OCI-LY1 (cell line): ENCODE data around the gene E4F1.
A peak's percentile ranks its signal among the peaks of the same experiment; 100 is the strongest.

Experiments
- H2AFZ ChIP-seq: fragments of 200-600 bp; sonication (generic), shearing (Covaris generic); 2 replicates; pipeline ENCODE4 v1.6.0; 2014; ENCODE audit warnings: antibody characterized with exemption, mild to moderate bottlenecking, low read length
- H3F3A ChIP-seq: fragments of 200-600 bp; sonication (generic), shearing (Covaris generic); 2 replicates; pipeline ENCODE4 v1.6.0; 2014; ENCODE audit warnings: mild to moderate bottlenecking, antibody characterized with exemption, low read length, moderate library complexity; ENCODE audit not compliant: insufficient read depth
- H3K27ac ChIP-seq: fragments of 200-600 bp; sonication (generic); 2 replicates; pipeline ENCODE4 v1.5.1; 2014; ENCODE audit warnings: low read length, mixed run types, mild to moderate bottlenecking, low read depth; ENCODE audit not compliant: poor library complexity, severe bottlenecking
- H3K27me3 ChIP-seq: fragments of 200-600 bp; sonication (generic); 2 replicates; pipeline ENCODE4 v1.6.0; 2014; ENCODE audit warnings: antibody characterized with exemption, mild to moderate bottlenecking, low read length, moderate library complexity; ENCODE audit not compliant: insufficient read depth
- H3K36me3 ChIP-seq: fragments of 200-600 bp; sonication (generic); 2 replicates; pipeline ENCODE4 v1.6.1; 2014; ENCODE audit warnings: mild to moderate bottlenecking, antibody characterized with exemption, low read length, moderate library complexity, mixed read lengths; ENCODE audit not compliant: insufficient read depth
- H3K4me1 ChIP-seq: fragments of 200-600 bp; sonication (generic); 2 replicates; pipeline ENCODE4 v1.5.1; 2014; ENCODE audit warnings: mild to moderate bottlenecking, low read length, moderate library complexity; ENCODE audit not compliant: insufficient read depth, severe bottlenecking
- H3K4me2 ChIP-seq: fragments of 200-600 bp; sonication (generic), shearing (Covaris generic); 2 replicates; pipeline ENCODE4 v1.6.1; 2014; ENCODE audit warnings: low read length
- H3K4me3 ChIP-seq: fragments of 200-600 bp; sonication (generic); 2 replicates; pipeline ENCODE4 v1.5.1; 2014; ENCODE audit warnings: low read length, low read depth, mild to moderate bottlenecking, mixed read lengths; ENCODE audit not compliant: poor library complexity, severe bottlenecking
- H3K79me2 ChIP-seq: fragments of 200-600 bp; shearing (Covaris generic); 2 replicates; pipeline ENCODE4 v1.6.1; 2016; ENCODE audit warnings: mixed run types, low read length, mixed read lengths; ENCODE audit not compliant: insufficient read depth
- H3K9ac ChIP-seq: fragments of 200-600 bp; sonication (generic), shearing (Covaris generic); 2 replicates; pipeline ENCODE4 v1.6.1; 2014; ENCODE audit warnings: mild to moderate bottlenecking, low read length, mixed read lengths
- H3K9me2 ChIP-seq: fragments of 200-600 bp; sonication (generic), shearing (Covaris generic); 2 replicates; pipeline ENCODE4 v1.6.1; 2014; ENCODE audit warnings: low read depth, mild to moderate bottlenecking, low read length, mixed read lengths
- H3K9me3 ChIP-seq: fragments of 200-600 bp; shearing (Covaris generic); 2 replicates; pipeline ENCODE4 v1.6.1; 2014; ENCODE audit warnings: low read length, mixed read lengths
- H4K20me1 ChIP-seq: fragments of 200-600 bp; sonication (generic), shearing (Covaris generic); 2 replicates; pipeline ENCODE4 v1.6.0; 2016; ENCODE audit warnings: mild to moderate bottlenecking, low read length; ENCODE audit not compliant: insufficient read depth
- EZH2 ChIP-seq: fragments of 200-600 bp; sonication (generic), shearing (Covaris generic); IDR thresholded peaks from 2 replicates; pipeline ENCODE4 v1.8.0; 2017; ENCODE audit warnings: borderline replicate concordance, mixed run types, mild to moderate bottlenecking, antibody characterized with exemption, low read length, moderate library complexity, mixed read lengths
- TF ChIP-seq, protein P1 (sequence below): fragments of 200-600 bp; sonication (generic), shearing (Covaris generic); IDR thresholded peaks from 2 replicates; pipeline ENCODE4 v1.5.1; 2017; ENCODE audit warnings: mild to moderate bottlenecking, antibody characterized with exemption, low read length, moderate library complexity, mixed read lengths

Gene E4F1

DNA sequence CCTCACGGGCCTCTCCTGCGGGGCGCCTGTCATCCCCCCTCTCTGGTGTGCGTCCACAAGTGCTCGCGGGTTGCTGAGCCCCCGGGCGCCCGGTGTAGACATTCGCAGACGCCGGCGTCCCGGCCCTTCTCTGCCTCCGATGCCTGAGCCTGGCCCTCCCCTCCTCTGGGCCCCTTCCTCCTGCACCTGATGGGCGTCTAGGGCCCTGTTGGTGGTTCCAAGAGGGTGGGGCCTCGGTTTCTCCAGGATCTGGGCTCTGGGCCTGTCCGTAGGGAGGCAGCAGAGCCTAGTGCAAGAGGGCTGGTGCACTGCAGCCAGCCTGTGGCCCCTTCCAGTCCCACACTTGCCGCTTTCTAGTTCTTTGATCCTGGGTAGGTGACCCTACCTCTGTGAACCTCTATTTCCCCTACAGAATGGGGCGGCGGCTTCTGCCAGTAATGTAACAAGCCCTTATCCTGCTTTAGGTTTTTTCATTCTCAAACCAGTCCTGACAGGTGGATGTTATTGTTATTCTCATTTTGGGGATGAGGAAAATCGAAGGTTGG is 623 bp downstream of the E4F1 start:
- Histone ChIP-seq H3K9me3 (no peaks in the 10 kb centered on the region), H3K4me2 (peak overlapping the region; percentile 96), H3K9ac (peak overlapping the region; percentile 93), H2AFZ (no peak overlapping the region), H3K27me3 (no peaks in the 10 kb centered on the region), H3K27ac (peak overlapping the region; percentile 73), H3K4me1 (peaks cover 21% of the 10 kb centered on the region), H3F3A (no peaks in the 10 kb centered on the region), H4K20me1 (no peaks in the 10 kb centered on the region), H3K36me3 (peaks cover 13% of the 10 kb centered on the region; the same call in 1 of the 2 replicates), H3K4me3 (peak overlapping the region; percentile 96), H3K9me2 (no peaks in the 10 kb centered on the region), H3K79me2 (peaks cover 18% of the 10 kb centered on the region)
- TF ChIP-seq, protein P1, sequence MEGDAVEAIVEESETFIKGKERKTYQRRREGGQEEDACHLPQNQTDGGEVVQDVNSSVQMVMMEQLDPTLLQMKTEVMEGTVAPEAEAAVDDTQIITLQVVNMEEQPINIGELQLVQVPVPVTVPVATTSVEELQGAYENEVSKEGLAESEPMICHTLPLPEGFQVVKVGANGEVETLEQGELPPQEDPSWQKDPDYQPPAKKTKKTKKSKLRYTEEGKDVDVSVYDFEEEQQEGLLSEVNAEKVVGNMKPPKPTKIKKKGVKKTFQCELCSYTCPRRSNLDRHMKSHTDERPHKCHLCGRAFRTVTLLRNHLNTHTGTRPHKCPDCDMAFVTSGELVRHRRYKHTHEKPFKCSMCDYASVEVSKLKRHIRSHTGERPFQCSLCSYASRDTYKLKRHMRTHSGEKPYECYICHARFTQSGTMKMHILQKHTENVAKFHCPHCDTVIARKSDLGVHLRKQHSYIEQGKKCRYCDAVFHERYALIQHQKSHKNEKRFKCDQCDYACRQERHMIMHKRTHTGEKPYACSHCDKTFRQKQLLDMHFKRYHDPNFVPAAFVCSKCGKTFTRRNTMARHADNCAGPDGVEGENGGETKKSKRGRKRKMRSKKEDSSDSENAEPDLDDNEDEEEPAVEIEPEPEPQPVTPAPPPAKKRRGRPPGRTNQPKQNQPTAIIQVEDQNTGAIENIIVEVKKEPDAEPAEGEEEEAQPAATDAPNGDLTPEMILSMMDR, result no peak
- no peak for TF ChIP-seq EZH2

DNA sequence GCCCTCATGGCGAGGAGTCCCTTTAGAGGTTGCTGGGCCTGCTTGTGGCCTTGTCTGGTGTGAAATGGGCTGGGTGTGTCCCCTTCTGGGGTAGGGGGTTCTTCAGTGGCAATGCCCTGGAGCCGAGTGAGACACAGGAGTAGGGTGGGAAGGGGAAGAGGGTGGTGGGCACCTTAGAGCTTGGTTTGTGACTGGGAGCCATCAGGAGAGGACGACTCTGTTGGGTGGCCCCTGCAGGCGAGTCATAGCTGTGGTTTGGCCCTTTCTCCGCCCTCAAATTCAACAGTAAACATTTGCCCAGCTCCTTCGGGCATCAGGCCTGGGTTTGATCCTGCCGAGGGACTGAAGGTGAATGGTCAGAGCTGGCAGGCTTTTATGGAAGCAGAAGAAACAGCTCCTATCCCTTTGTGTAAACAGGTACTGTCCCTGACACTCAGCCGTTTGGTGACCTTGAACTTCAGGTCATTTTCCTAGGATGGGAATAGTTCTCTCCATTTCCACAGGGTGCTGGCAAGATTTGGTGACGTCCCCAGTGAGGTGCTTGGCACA is 2.9 kb downstream of the E4F1 start:
- Histone ChIP-seq H3F3A (no peaks in the 10 kb centered on the region), H3K27me3 (no peaks in the 10 kb centered on the region), H3K9me2 (no peaks in the 10 kb centered on the region), H3K4me2 (peak overlapping the region; percentile 16; the same call in 1 of the 2 replicates), H2AFZ (no peak overlapping the region), H3K4me1 (peaks cover 21% of the 10 kb centered on the region), H3K27ac (no peak overlapping the region), H3K9me3 (no peaks in the 10 kb centered on the region), H4K20me1 (no peaks in the 10 kb centered on the region), H3K4me3 (no peak overlapping the region), H3K79me2 (peaks cover 18% of the 10 kb centered on the region), H3K9ac (no peak overlapping the region; the same call in 1 of the 2 replicates), H3K36me3 (peaks cover 32% of the 10 kb centered on the region)
- TF ChIP-seq, protein P1, result no peak
- no peak for TF ChIP-seq EZH2

DNA sequence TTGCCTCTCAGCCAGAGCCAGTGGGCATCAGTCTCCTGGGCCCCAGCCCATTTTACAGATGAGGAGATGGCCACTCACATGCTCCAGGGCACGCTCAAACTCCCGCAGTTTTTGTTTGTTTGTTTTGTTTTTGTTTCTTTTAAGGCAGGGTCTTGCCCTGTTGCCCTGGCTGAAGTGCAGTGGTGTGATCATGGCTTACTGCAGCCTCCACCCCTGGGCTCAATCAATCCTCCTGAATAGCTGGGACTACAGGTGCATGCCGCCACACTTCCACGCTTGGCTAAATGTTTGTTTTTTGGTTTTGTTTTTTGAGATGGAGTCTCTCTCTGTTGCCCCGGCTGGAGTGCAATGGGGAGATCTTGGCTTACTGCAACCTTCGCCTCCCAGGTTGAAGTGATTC is 3.5 kb downstream of the E4F1 start:
- no peak overlapping the region for H3K9ac ChIP-seq
- H3K4me3 ChIP-seq, result no peak overlapping the region
- H3K27me3 ChIP-seq, result no peaks in the 10 kb centered on the region
- peaks cover 38% of the 10 kb centered on the region for H3K36me3 ChIP-seq
- H3K9me2 ChIP-seq, result no peaks in the 10 kb centered on the region
- H3K9me3 ChIP-seq, result no peaks in the 10 kb centered on the region
- no peak overlapping the region for H3K27ac ChIP-seq
- H4K20me1 ChIP-seq, result no peaks in the 10 kb centered on the region
- TF ChIP-seq EZH2, result no peak
- TF ChIP-seq, protein P1, result no peak
- H3F3A ChIP-seq, result no peaks in the 10 kb centered on the region
- H2AFZ ChIP-seq, result no peak overlapping the region
- no peak overlapping the region for H3K4me2 ChIP-seq
- peaks cover 18% of the 10 kb centered on the region for H3K79me2 ChIP-seq
- peaks cover 21% of the 10 kb centered on the region for H3K4me1 ChIP-seq
